H1 (cell line): ENCODE measurements around the gene FAM241A. TPM values are rescaled to one million over a fixed set of nuclear protein-coding genes. Genes with fewer than 3 reads are reported as not detected.
"Not testable (repeated sequence)": the region's sequence is repeated elsewhere in the genome, so short reads cannot be mapped to it uniquely, and the experiment has no call there.

Source experiments
- CTCF ChIA-PET: fragments of 300-600 bp; sonication (Branson Sonifier 250); formaldehyde crosslinking; loops from one replicate; lab custom pipeline; 2021; ENCODE audit not compliant: partially characterized antibody; lab: Charles Lee
- POLR2A ChIA-PET: fragments of 300-600 bp; sonication (Branson Sonifier 250); formaldehyde crosslinking; loops from one replicate; lab custom pipeline; 2021; ENCODE audit warnings: inconsistent platforms; ENCODE audit not compliant: partially characterized antibody; lab: Charles Lee
- DNase-seq, 2 experiments: peaks; one replicate each; pipeline versions ENCODE4 v3.0.0 to v3.0.0-alpha.2; 2010 to 2022; ENCODE audit warnings: low spot score in 2 of 2, low read depth in 1 of 2, mixed read lengths in 1 of 2
- FAIRE-seq: peaks from 2 replicates; lab custom pipeline; 2011; peaks lifted over from hg19 to GRCh38; lab: Jason Lieb, UNC
- H2AFZ ChIP-seq: 2 replicates; pipeline ENCODE4 v1.8.1; 2012; ENCODE audit warnings: low read length, inconsistent platforms
- H2AK5ac ChIP-seq: 2 replicates; pipeline ENCODE4 v1.6.1; 2013; ENCODE audit warnings: low read depth, low read length
- H2BK120ac ChIP-seq: replicated peaks from 2 replicates; pipeline ENCODE3; 2013; ENCODE audit warnings: low read depth, low read length, inconsistent platforms
- H2BK12ac ChIP-seq: 2 replicates; pipeline ENCODE4 v1.6.1; 2013; ENCODE audit warnings: low read depth, low read length
- H2BK15ac ChIP-seq: 2 replicates; pipeline ENCODE4 v1.6.1; 2013; ENCODE audit warnings: low read length
- H2BK20ac ChIP-seq: 2 replicates; pipeline ENCODE4 v1.6.1; 2013; ENCODE audit warnings: low read length
- H2BK5ac ChIP-seq: 2 replicates; pipeline ENCODE4 v1.6.1; 2013; ENCODE audit warnings: low read depth, low read length
- H3K14ac ChIP-seq: 2 replicates; pipeline ENCODE4 v1.6.1; 2013; ENCODE audit warnings: inconsistent platforms; ENCODE audit not compliant: insufficient read length
- H3K18ac ChIP-seq: 2 replicates; pipeline ENCODE4 v1.6.1; 2013; ENCODE audit warnings: low read length; ENCODE audit errors: extremely low read depth
- H3K23ac ChIP-seq: 2 replicates; pipeline ENCODE4 v1.6.1; 2013; ENCODE audit warnings: inconsistent platforms; ENCODE audit not compliant: insufficient read length
- H3K23me2 ChIP-seq: 2 replicates; pipeline ENCODE4 v1.6.1; 2013; ENCODE audit warnings: low read depth, low read length
- H3K27ac ChIP-seq: 2 replicates; pipeline ENCODE4 v1.6.1; 2011; ENCODE audit warnings: low read depth, low read length, inconsistent platforms
- H3K27me3 ChIP-seq, 4 experiments: replicated peaks in 1 of 4; 1 replicate in 1 of 4; 2 replicates in 3 of 4; pipeline versions ENCODE4 v1.6.1 to v1.8.1; 2011 to 2013; ENCODE audit warnings: low read length in 3 of 4, mild to moderate bottlenecking in 3 of 4, inconsistent platforms in 2 of 4, mixed read lengths in 2 of 4, moderate library complexity in 1 of 4; ENCODE audit not compliant: control insufficient read depth in 3 of 4, insufficient read depth in 3 of 4; ENCODE audit errors: extremely low read depth in 1 of 4
- H3K36me3 ChIP-seq, 4 experiments: 2 replicates each; pipeline versions ENCODE4 v1.6.1 to v1.8.1; 2011 to 2013; ENCODE audit warnings: mild to moderate bottlenecking in 4 of 4, low read length in 3 of 4, moderate library complexity in 2 of 4, control low read depth in 1 of 4, inconsistent platforms in 1 of 4; ENCODE audit not compliant: insufficient read depth in 4 of 4, control insufficient read depth in 2 of 4
- H3K4ac ChIP-seq: replicated peaks from 2 replicates; pipeline ENCODE3; 2013; ENCODE audit warnings: low read length, low read depth, mixed read lengths, inconsistent platforms; ENCODE audit not compliant: insufficient read length
- H3K4me1 ChIP-seq, 4 experiments: replicated peaks in 1 of 4; 1 replicate in 1 of 4; 2 replicates in 3 of 4; pipeline versions ENCODE4 v1.6.1 to v1.8.1; 2011 to 2013; ENCODE audit warnings: low read length in 3 of 4, inconsistent platforms in 2 of 4, mixed read lengths in 1 of 4; ENCODE audit not compliant: insufficient read depth in 4 of 4, control insufficient read depth in 3 of 4
- H3K4me2 ChIP-seq, 2 experiments: 2 replicates each; pipeline versions ENCODE4 v1.6.1 to v1.8.1; 2011 to 2013; ENCODE audit warnings: low read depth in 2 of 2, low read length in 2 of 2, control low read depth in 1 of 2, inconsistent platforms in 1 of 2, mild to moderate bottlenecking in 1 of 2; ENCODE audit not compliant: insufficient read depth in 1 of 2
- H3K4me3 ChIP-seq, 4 experiments: fragments of 200-600, 300-600 bp in 1 of 4; sonication (generic), shearing (Covaris generic), sonication (Bioruptor Twin) in 1 of 4; 2 replicates each; pipeline versions ENCODE4 v1.5.1 to v1.8.1; 2011 to 2016; ENCODE audit warnings: low read length in 4 of 4, low read depth in 3 of 4, control low read depth in 2 of 4, inconsistent platforms in 2 of 4, mild to moderate bottlenecking in 2 of 4, mixed read lengths in 1 of 4, moderate library complexity in 1 of 4; ENCODE audit not compliant: insufficient read depth in 2 of 4; ENCODE audit errors: extremely low read depth in 1 of 4
- H3K56ac ChIP-seq: replicated peaks from 2 replicates; pipeline ENCODE3; 2013; ENCODE audit warnings: low read depth, mild to moderate bottlenecking, mixed read lengths, low read length, inconsistent platforms; ENCODE audit not compliant: insufficient read length
- H3K79me1 ChIP-seq: 2 replicates; pipeline ENCODE4 v1.6.1; 2013; ENCODE audit warnings: low read depth, low read length, control low read depth
- H3K79me2 ChIP-seq, 2 experiments: 2 replicates each; pipeline versions ENCODE4 v1.6.1 to v1.8.1; 2012 to 2013; ENCODE audit warnings: low read length in 2 of 2, mild to moderate bottlenecking in 2 of 2, inconsistent platforms in 1 of 2; ENCODE audit not compliant: insufficient read depth in 2 of 2, control insufficient read depth in 1 of 2
- H3K9ac ChIP-seq, 4 experiments: replicated peaks in 1 of 4; 1 replicate in 1 of 4; 2 replicates in 3 of 4; pipeline versions ENCODE4 v1.6.1 to v1.8.1; 2011 to 2013; ENCODE audit warnings: low read depth in 3 of 4, low read length in 3 of 4, control low read depth in 2 of 4, mild to moderate bottlenecking in 2 of 4, moderate library complexity in 2 of 4, inconsistent platforms in 1 of 4; ENCODE audit errors: extremely low read depth in 1 of 4
- H3K9me3 ChIP-seq, 2 experiments: 2 replicates each; pipeline versions ENCODE4 v1.6.1 to v1.8.1; 2012 to 2013; ENCODE audit warnings: mild to moderate bottlenecking in 2 of 2, moderate library complexity in 2 of 2, control low read depth in 1 of 2, inconsistent platforms in 1 of 2, low read depth in 1 of 2, low read length in 1 of 2, mixed read lengths in 1 of 2; ENCODE audit not compliant: insufficient read depth in 2 of 2
- H4K20me1 ChIP-seq, 2 experiments: replicated peaks in 1 of 2; 2 replicates each; pipeline versions ENCODE3 to v1.8.1; 2011 to 2013; ENCODE audit warnings: inconsistent platforms in 2 of 2, low read length in 2 of 2, mild to moderate bottlenecking in 1 of 2; ENCODE audit not compliant: insufficient read depth in 2 of 2, control insufficient read depth in 1 of 2
- H4K5ac ChIP-seq: 2 replicates; pipeline ENCODE4 v1.6.1; 2013; ENCODE audit warnings: low read length, low read depth, mixed read lengths, inconsistent platforms; ENCODE audit not compliant: insufficient read length
- H4K8ac ChIP-seq: 2 replicates; pipeline ENCODE4 v1.8.0; 2013; ENCODE audit warnings: mild to moderate bottlenecking, moderate library complexity, low read length, inconsistent platforms; ENCODE audit not compliant: insufficient read depth; ENCODE audit errors: extremely low read depth
- H4K91ac ChIP-seq: replicated peaks from 2 replicates; pipeline ENCODE3; 2013; ENCODE audit warnings: low read length, mixed read lengths, inconsistent platforms; ENCODE audit not compliant: insufficient read length
- WGBS, 2 experiments: shearing (Covaris generic) in 1 of 2; methylation state at CpG; one replicate each; pipeline versions ENCODE4 v1.1.6 to v1.1.7; 2013 to 2015; ENCODE audit warnings: low lambda C conversion rate in 2 of 2, mixed read lengths in 2 of 2, inconsistent platforms in 1 of 2, low coverage in 1 of 2, missing lambda C conversion rate in 1 of 2; ENCODE audit not compliant: insufficient replicate concordance in 2 of 2, insufficient coverage in 1 of 2, insufficient read length in 1 of 2; ENCODE audit errors: extremely low coverage in 1 of 2, missing lambda C conversion rate in 1 of 2; 5-methylcytosine and 5-hydroxymethylcytosine counted together
- polyA plus RNA-seq, 7 experiments: library from polyadenylated mRNA; depleted of rRNA in 3 of 7; stranded (reverse) in 5 of 7; unstranded in 2 of 7; fragments of >200 nt in 5 of 7; fragments of 200-250 nt in 2 of 7; gene quantifications; 1 replicate in 5 of 7; 2 replicates in 1 of 7; 4 replicates in 1 of 7; pipeline versions ENCODE4 v1.2.1 to v1.2.3, GENCODE V29; 2011 to 2013; ENCODE audit warnings: missing spikeins in 2 of 7, mixed read lengths in 2 of 7
- total RNA-seq: library from RNA; stranded (reverse); fragmentation: NEBNext Ultra II Directional; extraction: Animal tissue kit (Norgen Biotek cat#: 25700); gene quantifications from 2 replicates; pipeline ENCODE4 v1.2.1, GENCODE V29; 2021

The FAM241A gene
- total and polyA plus RNA-seq, 2 of the 8 experiments (the other 6 are each of a cell fraction or from before 2014, with no cell fraction given) = 0.20 to 0.73 TPM

- H2AK5ac ChIP-seq, H2AFZ ChIP-seq, H4K5ac ChIP-seq, H2BK20ac ChIP-seq, H3K23me2 ChIP-seq, H3K79me2 ChIP-seq, H4K20me1 ChIP-seq, H3K14ac ChIP-seq, H3K4me1 ChIP-seq, H3K79me1 ChIP-seq, H3K56ac ChIP-seq, H3K9ac ChIP-seq, CTCF ChIA-PET, H2BK15ac ChIP-seq, H4K91ac ChIP-seq, H3K27ac ChIP-seq, H2BK120ac ChIP-seq, H3K27me3 ChIP-seq, H2BK12ac ChIP-seq, DNase-seq, POLR2A ChIA-PET, FAIRE-seq, H2BK5ac ChIP-seq, H3K4ac ChIP-seq, H4K8ac ChIP-seq, H3K36me3 ChIP-seq, H3K23ac ChIP-seq, H3K9me3 ChIP-seq, H3K18ac ChIP-seq, H3K4me2 ChIP-seq, H3K4me3 ChIP-seq: not testable (repeated sequence)
- 92% methylated on average over 16 of the region's 16 CpGs; no CpG with 5 or more reads in 1 of the 2 experiments for WGBS, 2 experiments
Measured at GRCh38 chr4:112171051-112171763, 26.0 kb downstream of the FAM241A start.
